ENCODE measurements around the gene CALM3.

Gene CALM3

DNA sequence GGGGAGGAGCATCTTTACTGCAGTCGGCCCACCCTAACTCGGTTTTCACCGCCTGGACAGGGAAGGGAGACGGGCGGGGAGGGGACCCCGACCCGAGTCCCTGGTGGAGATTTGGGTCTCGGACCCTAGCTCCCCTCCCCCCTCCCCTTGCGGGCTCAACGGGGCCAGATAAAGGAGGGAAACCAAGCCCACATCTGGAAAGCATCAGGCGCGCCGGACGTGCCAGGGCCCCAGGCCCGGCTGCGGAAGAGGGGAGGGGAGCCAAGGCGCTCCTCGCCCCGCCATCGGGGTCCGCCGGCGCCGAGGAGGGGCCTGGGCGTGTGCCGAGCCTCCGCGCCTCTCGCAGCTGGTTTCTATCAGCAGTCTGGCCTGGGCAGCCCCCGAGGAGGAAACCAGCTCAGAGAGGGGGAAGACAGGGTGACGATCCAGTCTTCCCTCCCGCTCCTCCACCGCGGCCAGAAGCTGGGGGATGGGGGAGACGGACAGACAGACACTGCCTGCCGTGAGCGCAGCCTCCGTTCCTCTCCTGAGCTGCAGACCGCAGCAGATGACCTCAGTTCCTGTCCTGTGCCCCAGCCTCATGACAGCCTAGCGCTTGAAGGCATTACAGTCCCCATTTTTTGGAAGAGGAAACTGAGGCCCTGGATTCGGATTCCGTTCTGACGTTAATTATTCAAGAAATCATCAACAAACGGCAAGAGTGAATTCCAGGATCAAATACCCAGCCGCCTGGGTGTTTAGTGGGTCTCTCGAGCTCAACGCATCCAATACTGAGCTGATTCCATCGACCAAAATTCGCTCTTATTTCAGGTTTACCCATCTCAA, 38.4 kb downstream of the CALM3 start:
- no peak for DNase-seq

DNA sequence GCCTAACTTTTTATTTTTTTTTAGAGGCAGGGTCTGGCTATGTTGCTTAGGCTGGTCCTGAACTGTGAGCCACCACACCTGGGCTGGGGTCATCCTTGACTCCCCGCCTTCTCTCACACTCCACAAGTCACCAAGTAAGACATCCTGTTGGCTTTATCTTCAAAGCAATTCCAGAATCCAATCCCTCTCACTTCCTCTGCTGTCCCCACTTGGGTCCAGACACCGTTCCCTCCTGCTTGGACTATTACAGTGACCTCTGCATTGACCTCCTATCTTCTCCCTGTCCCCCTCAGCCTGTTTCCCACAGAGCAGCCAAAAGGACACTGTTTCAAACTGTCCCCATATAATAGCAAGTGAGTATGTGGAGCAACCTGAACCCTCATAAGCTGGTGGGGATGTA, 39.5 kb downstream of the CALM3 start:
- DNase-seq, result no peak

- DNase-seq, result no peak
Observed at GRCh38 chr19:46644720-46645119, 43.6 kb downstream of the CALM3 start.

DNA sequence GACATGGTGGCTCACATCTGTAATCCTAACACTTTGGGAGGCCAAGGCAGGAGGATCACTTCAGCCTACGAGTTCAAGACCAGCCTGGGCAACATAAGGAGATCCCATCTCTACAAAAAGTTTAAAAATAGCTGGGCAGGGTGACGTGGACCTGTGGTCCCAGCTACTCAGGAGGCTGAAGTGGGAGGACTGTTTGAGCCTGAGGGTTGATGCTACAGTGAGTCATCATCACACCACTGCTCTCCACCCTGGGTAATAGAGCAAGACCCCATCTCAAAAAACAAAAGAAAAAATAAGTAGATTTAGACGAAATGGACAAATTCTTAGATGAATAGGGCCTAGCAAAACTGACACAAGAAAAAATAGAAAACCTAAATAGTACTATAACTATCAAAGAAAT, 45.3 kb downstream of the CALM3 start:
- DNase-seq, result no peak

GRCh38 chr19:46648060-46648960, 47.2 kb downstream of the CALM3 start:
- no peak for DNase-seq

- DNase-seq, result no peak
Observed at GRCh38 chr19:46648961-46649960, 48.1 kb downstream of the CALM3 start.

GRCh38 chr19:46650445-46650844, 49.3 kb downstream of the CALM3 start:
- no peak for DNase-seq

DNA sequence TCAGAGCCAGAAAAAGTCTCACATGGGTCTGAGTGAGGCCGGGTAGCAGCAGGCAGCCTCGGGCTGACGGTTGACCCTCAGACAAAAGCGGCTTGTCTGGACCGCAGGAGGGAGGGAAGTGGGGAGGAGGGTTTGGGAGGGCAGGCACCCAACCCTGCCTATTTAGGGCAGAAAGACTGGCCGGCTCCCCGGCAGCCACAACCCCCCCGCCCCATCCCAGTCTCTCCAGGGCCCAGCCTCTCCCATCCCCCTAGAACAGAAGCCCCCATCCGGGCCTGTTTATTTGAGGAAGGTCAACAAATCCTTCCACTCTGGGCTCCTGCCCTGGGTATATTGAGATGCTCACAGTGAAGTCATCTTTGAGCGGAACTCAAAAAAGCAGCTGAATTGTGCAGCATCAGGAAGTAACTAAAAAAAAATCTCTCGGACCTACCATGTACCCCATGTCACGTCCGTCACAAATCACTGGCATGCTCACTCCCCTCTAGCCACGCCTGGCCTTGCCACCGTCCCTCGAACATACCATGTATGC, 53.6 kb downstream of the CALM3 start:
- DNase-seq, result no peak

DNA sequence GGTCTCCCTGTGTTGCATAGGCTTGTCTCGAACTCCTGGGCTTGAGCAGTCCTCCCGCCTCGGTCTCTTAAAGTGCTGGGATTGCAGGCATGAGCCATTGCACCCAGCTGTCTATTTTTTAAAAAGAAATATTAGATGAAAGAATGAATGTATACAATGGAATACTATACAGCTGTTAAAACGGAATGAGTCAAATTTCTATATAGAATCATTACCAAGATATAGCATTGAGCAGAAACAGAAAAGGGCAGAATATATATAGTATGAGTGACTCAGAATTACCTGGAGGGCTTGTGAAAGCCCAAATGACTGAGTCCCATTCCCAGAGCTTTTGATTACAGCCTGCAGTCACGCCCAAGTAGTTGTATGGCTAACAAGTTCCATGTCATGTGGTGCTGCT, 55.4 kb downstream of the CALM3 start:
- no peak for DNase-seq

- DNase-seq, result no peak
Observed at GRCh38 chr19:46659151-46660007, 58.2 kb downstream of the CALM3 start.

- DNase-seq, result no peak
Observed at GRCh38 chr19:46660008-46660517, 58.9 kb downstream of the CALM3 start.

Data from kidney glomerular epithelial cell (primary cell).